H1 (cell line): ENCODE results near the gene BRD9. TPM values are rescaled to one million over a fixed set of nuclear protein-coding genes. Genes with fewer than 3 reads are reported as not detected.

Source experiments
- CTCF ChIA-PET: fragments of 300-600 bp; sonication (Branson Sonifier 250); formaldehyde crosslinking; loops from one replicate; lab custom pipeline; 2021; ENCODE audit not compliant: partially characterized antibody; lab: Charles Lee
- POLR2A ChIA-PET: fragments of 300-600 bp; sonication (Branson Sonifier 250); formaldehyde crosslinking; loops from one replicate; lab custom pipeline; 2021; ENCODE audit warnings: inconsistent platforms; ENCODE audit not compliant: partially characterized antibody; lab: Charles Lee
- DNase-seq, 2 experiments: peaks; one replicate each; pipeline versions ENCODE4 v3.0.0 to v3.0.0-alpha.2; 2010 to 2022; ENCODE audit warnings: low spot score in 2 of 2, low read depth in 1 of 2, mixed read lengths in 1 of 2
- FAIRE-seq: peaks from 2 replicates; lab custom pipeline; 2011; peaks lifted over from hg19 to GRCh38; lab: Jason Lieb, UNC
- H2AFZ ChIP-seq: 2 replicates; pipeline ENCODE4 v1.8.1; 2012; ENCODE audit warnings: low read length, inconsistent platforms
- H2AK5ac ChIP-seq: 2 replicates; pipeline ENCODE4 v1.6.1; 2013; ENCODE audit warnings: low read depth, low read length
- H2BK120ac ChIP-seq: replicated peaks from 2 replicates; pipeline ENCODE3; 2013; ENCODE audit warnings: low read depth, low read length, inconsistent platforms
- H2BK12ac ChIP-seq: 2 replicates; pipeline ENCODE4 v1.6.1; 2013; ENCODE audit warnings: low read depth, low read length
- H2BK15ac ChIP-seq: 2 replicates; pipeline ENCODE4 v1.6.1; 2013; ENCODE audit warnings: low read length
- H2BK20ac ChIP-seq: 2 replicates; pipeline ENCODE4 v1.6.1; 2013; ENCODE audit warnings: low read length
- H2BK5ac ChIP-seq: 2 replicates; pipeline ENCODE4 v1.6.1; 2013; ENCODE audit warnings: low read depth, low read length
- H3K14ac ChIP-seq: 2 replicates; pipeline ENCODE4 v1.6.1; 2013; ENCODE audit warnings: inconsistent platforms; ENCODE audit not compliant: insufficient read length
- H3K18ac ChIP-seq: 2 replicates; pipeline ENCODE4 v1.6.1; 2013; ENCODE audit warnings: low read length; ENCODE audit errors: extremely low read depth
- H3K23ac ChIP-seq: 2 replicates; pipeline ENCODE4 v1.6.1; 2013; ENCODE audit warnings: inconsistent platforms; ENCODE audit not compliant: insufficient read length
- H3K23me2 ChIP-seq: 2 replicates; pipeline ENCODE4 v1.6.1; 2013; ENCODE audit warnings: low read depth, low read length
- H3K27ac ChIP-seq: 2 replicates; pipeline ENCODE4 v1.6.1; 2011; ENCODE audit warnings: low read depth, low read length, inconsistent platforms
- H3K27me3 ChIP-seq, 4 experiments: replicated peaks in 1 of 4; 1 replicate in 1 of 4; 2 replicates in 3 of 4; pipeline versions ENCODE4 v1.6.1 to v1.8.1; 2011 to 2013; ENCODE audit warnings: low read length in 3 of 4, mild to moderate bottlenecking in 3 of 4, inconsistent platforms in 2 of 4, mixed read lengths in 2 of 4, moderate library complexity in 1 of 4; ENCODE audit not compliant: control insufficient read depth in 3 of 4, insufficient read depth in 3 of 4; ENCODE audit errors: extremely low read depth in 1 of 4
- H3K36me3 ChIP-seq, 4 experiments: 2 replicates each; pipeline versions ENCODE4 v1.6.1 to v1.8.1; 2011 to 2013; ENCODE audit warnings: mild to moderate bottlenecking in 4 of 4, low read length in 3 of 4, moderate library complexity in 2 of 4, control low read depth in 1 of 4, inconsistent platforms in 1 of 4; ENCODE audit not compliant: insufficient read depth in 4 of 4, control insufficient read depth in 2 of 4
- H3K4ac ChIP-seq: replicated peaks from 2 replicates; pipeline ENCODE3; 2013; ENCODE audit warnings: low read length, low read depth, mixed read lengths, inconsistent platforms; ENCODE audit not compliant: insufficient read length
- H3K4me1 ChIP-seq, 4 experiments: replicated peaks in 1 of 4; 1 replicate in 1 of 4; 2 replicates in 3 of 4; pipeline versions ENCODE4 v1.6.1 to v1.8.1; 2011 to 2013; ENCODE audit warnings: low read length in 3 of 4, inconsistent platforms in 2 of 4, mixed read lengths in 1 of 4; ENCODE audit not compliant: insufficient read depth in 4 of 4, control insufficient read depth in 3 of 4
- H3K4me2 ChIP-seq, 2 experiments: 2 replicates each; pipeline versions ENCODE4 v1.6.1 to v1.8.1; 2011 to 2013; ENCODE audit warnings: low read depth in 2 of 2, low read length in 2 of 2, control low read depth in 1 of 2, inconsistent platforms in 1 of 2, mild to moderate bottlenecking in 1 of 2; ENCODE audit not compliant: insufficient read depth in 1 of 2
- H3K4me3 ChIP-seq, 4 experiments: fragments of 200-600, 300-600 bp in 1 of 4; sonication (generic), shearing (Covaris generic), sonication (Bioruptor Twin) in 1 of 4; 2 replicates each; pipeline versions ENCODE4 v1.5.1 to v1.8.1; 2011 to 2016; ENCODE audit warnings: low read length in 4 of 4, low read depth in 3 of 4, control low read depth in 2 of 4, inconsistent platforms in 2 of 4, mild to moderate bottlenecking in 2 of 4, mixed read lengths in 1 of 4, moderate library complexity in 1 of 4; ENCODE audit not compliant: insufficient read depth in 2 of 4; ENCODE audit errors: extremely low read depth in 1 of 4
- H3K56ac ChIP-seq: replicated peaks from 2 replicates; pipeline ENCODE3; 2013; ENCODE audit warnings: low read depth, mild to moderate bottlenecking, mixed read lengths, low read length, inconsistent platforms; ENCODE audit not compliant: insufficient read length
- H3K79me1 ChIP-seq: 2 replicates; pipeline ENCODE4 v1.6.1; 2013; ENCODE audit warnings: low read depth, low read length, control low read depth
- H3K79me2 ChIP-seq, 2 experiments: 2 replicates each; pipeline versions ENCODE4 v1.6.1 to v1.8.1; 2012 to 2013; ENCODE audit warnings: low read length in 2 of 2, mild to moderate bottlenecking in 2 of 2, inconsistent platforms in 1 of 2; ENCODE audit not compliant: insufficient read depth in 2 of 2, control insufficient read depth in 1 of 2
- H3K9ac ChIP-seq, 4 experiments: replicated peaks in 1 of 4; 1 replicate in 1 of 4; 2 replicates in 3 of 4; pipeline versions ENCODE4 v1.6.1 to v1.8.1; 2011 to 2013; ENCODE audit warnings: low read depth in 3 of 4, low read length in 3 of 4, control low read depth in 2 of 4, mild to moderate bottlenecking in 2 of 4, moderate library complexity in 2 of 4, inconsistent platforms in 1 of 4; ENCODE audit errors: extremely low read depth in 1 of 4
- H3K9me3 ChIP-seq, 2 experiments: 2 replicates each; pipeline versions ENCODE4 v1.6.1 to v1.8.1; 2012 to 2013; ENCODE audit warnings: mild to moderate bottlenecking in 2 of 2, moderate library complexity in 2 of 2, control low read depth in 1 of 2, inconsistent platforms in 1 of 2, low read depth in 1 of 2, low read length in 1 of 2, mixed read lengths in 1 of 2; ENCODE audit not compliant: insufficient read depth in 2 of 2
- H4K20me1 ChIP-seq, 2 experiments: replicated peaks in 1 of 2; 2 replicates each; pipeline versions ENCODE3 to v1.8.1; 2011 to 2013; ENCODE audit warnings: inconsistent platforms in 2 of 2, low read length in 2 of 2, mild to moderate bottlenecking in 1 of 2; ENCODE audit not compliant: insufficient read depth in 2 of 2, control insufficient read depth in 1 of 2
- H4K5ac ChIP-seq: 2 replicates; pipeline ENCODE4 v1.6.1; 2013; ENCODE audit warnings: low read length, low read depth, mixed read lengths, inconsistent platforms; ENCODE audit not compliant: insufficient read length
- H4K8ac ChIP-seq: 2 replicates; pipeline ENCODE4 v1.8.0; 2013; ENCODE audit warnings: mild to moderate bottlenecking, moderate library complexity, low read length, inconsistent platforms; ENCODE audit not compliant: insufficient read depth; ENCODE audit errors: extremely low read depth
- H4K91ac ChIP-seq: replicated peaks from 2 replicates; pipeline ENCODE3; 2013; ENCODE audit warnings: low read length, mixed read lengths, inconsistent platforms; ENCODE audit not compliant: insufficient read length
- CBX8 ChIP-seq: fragments of 300-800, 300-1000 bp; sonication (generic); IDR thresholded peaks from 2 replicates; pipeline ENCODE4 v1.7.1; 2016; ENCODE audit warnings: low read depth, low read length, borderline replicate concordance
- CHD2 ChIP-seq: IDR thresholded peaks from 2 replicates; pipeline ENCODE4 v1.6.1; 2012; ENCODE audit warnings: low read length, improper control_type of control experiment
- EP300 ChIP-seq, 2 experiments: IDR thresholded peaks; 1 replicate in 1 of 2; 2 replicates in 1 of 2; pipeline ENCODE4 v1.6.1; 2011 to 2012; ENCODE audit warnings: low read depth in 2 of 2, low read length in 2 of 2, mild to moderate bottlenecking in 2 of 2, borderline replicate concordance in 1 of 2, inconsistent platforms in 1 of 2, moderate library complexity in 1 of 2
- JUN ChIP-seq: IDR thresholded peaks from 2 replicates; pipeline ENCODE4 v1.6.1; 2011; ENCODE audit warnings: low read depth, mild to moderate bottlenecking, improper control_type of control experiment, low read length
- JUND ChIP-seq: IDR thresholded peaks from 2 replicates; pipeline ENCODE4 v1.6.1; 2011; ENCODE audit warnings: mild to moderate bottlenecking, improper control_type of control experiment, low read length
- RAD21 ChIP-seq, 2 experiments: IDR thresholded peaks in 1 of 2; conservative IDR thresholded peaks in 1 of 2; 2 replicates each; pipeline ENCODE4 v1.6.1; 2011; ENCODE audit warnings: low read depth in 2 of 2, low read length in 2 of 2, improper control_type of control experiment in 1 of 2, inconsistent platforms in 1 of 2, mild to moderate bottlenecking in 1 of 2, moderate library complexity in 1 of 2
- WGBS, 2 experiments: shearing (Covaris generic) in 1 of 2; methylation state at CpG; one replicate each; pipeline versions ENCODE4 v1.1.6 to v1.1.7; 2013 to 2015; ENCODE audit warnings: low lambda C conversion rate in 2 of 2, mixed read lengths in 2 of 2, inconsistent platforms in 1 of 2, low coverage in 1 of 2, missing lambda C conversion rate in 1 of 2; ENCODE audit not compliant: insufficient replicate concordance in 2 of 2, insufficient coverage in 1 of 2, insufficient read length in 1 of 2; ENCODE audit errors: extremely low coverage in 1 of 2, missing lambda C conversion rate in 1 of 2; 5-methylcytosine and 5-hydroxymethylcytosine counted together
- polyA plus RNA-seq, 7 experiments: library from polyadenylated mRNA; depleted of rRNA in 3 of 7; stranded (reverse) in 5 of 7; unstranded in 2 of 7; fragments of >200 nt in 5 of 7; fragments of 200-250 nt in 2 of 7; gene quantifications; 1 replicate in 5 of 7; 2 replicates in 1 of 7; 4 replicates in 1 of 7; pipeline versions ENCODE4 v1.2.1 to v1.2.3, GENCODE V29; 2011 to 2013; ENCODE audit warnings: missing spikeins in 2 of 7, mixed read lengths in 2 of 7
- total RNA-seq: library from RNA; stranded (reverse); fragmentation: NEBNext Ultra II Directional; extraction: Animal tissue kit (Norgen Biotek cat#: 25700); gene quantifications from 2 replicates; pipeline ENCODE4 v1.2.1, GENCODE V29; 2021

The BRD9 gene
- total and polyA plus RNA-seq, 2 of the 8 experiments (the other 6 are each of a cell fraction or from before 2014, with no cell fraction given) = 9.3 to 49.4 TPM

DNA sequence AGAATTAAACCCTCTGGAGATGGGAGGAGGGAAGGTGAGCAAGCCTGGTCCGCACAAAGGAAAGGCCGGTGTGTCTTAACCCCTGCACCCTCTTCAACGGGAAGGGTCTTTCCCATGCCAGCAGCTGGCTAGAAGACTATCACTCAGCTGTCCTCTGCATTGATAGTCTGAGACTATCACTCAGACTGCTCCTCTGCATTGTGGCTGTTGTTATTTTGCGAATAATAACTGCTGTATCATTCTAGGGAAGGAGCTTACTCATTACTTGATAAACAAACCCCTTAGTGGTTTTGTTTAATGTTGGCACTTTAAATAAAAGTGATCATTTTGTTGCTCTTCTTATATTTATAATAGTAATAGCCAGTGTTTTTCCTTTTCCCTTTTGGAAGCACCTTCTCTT, 8.2 kb upstream of the BRD9 start:
- H3K4me3 ChIP-seq = no peak overlapping the region
- peaks cover 0 to 9% of the 10 kb centered on the region in 2 experiments; a peak in 2 of 4 replicates for H3K79me2 ChIP-seq
- H3K56ac ChIP-seq = no peak overlapping the region
- no peak overlapping the region for H2BK5ac ChIP-seq
- no peaks in the 10 kb centered on the region for H3K23me2 ChIP-seq
- FAIRE-seq (no peak), DNase-seq (no peak)
- H2BK20ac ChIP-seq = no peak overlapping the region
- H4K20me1 ChIP-seq = peaks cover 4 to 6% of the 10 kb centered on the region in 2 experiments
- no peak overlapping the region for H3K18ac ChIP-seq
- H3K27me3 ChIP-seq = no peaks in the 10 kb centered on the region
- CTCF ChIA-PET = interaction anchor here (1.1 to 3.3 kb wide), 6 partner anchors 9 to 464 kb away, joined by 3 to 38 read pairs (median 4); partner anchors contain the start of genes BRD9 and TRIP13
- no peak for TF ChIP-seq CBX8
- no peak for TF ChIP-seq EP300 (IDR thresholded peaks at IDR 0.05; ENCODE audit: borderline replicate concordance in 1 of 2, low read depth in 2 of 2, low read length in 2 of 2)
- no peak for TF ChIP-seq CHD2
- TF ChIP-seq JUN = no peak
- TF ChIP-seq RAD21 (IDR thresholded peaks at IDR 0.05 in 1 of 2, conservative IDR thresholded peaks at IDR 0.05 in 1 of 2; ENCODE audit: low read depth in 2 of 2, low read length in 2 of 2) = no peak
- no peak for TF ChIP-seq JUND
- no peak overlapping the region for H2AK5ac ChIP-seq
- H2BK15ac ChIP-seq = no peak overlapping the region
- H3K4ac ChIP-seq = no peak overlapping the region
- no peaks in the 10 kb centered on the region for H3K9me3 ChIP-seq
- H3K4me2 ChIP-seq = no peak overlapping the region
- H3K36me3 ChIP-seq = peaks cover 20 to 49% (median 39%) of the 10 kb centered on the region in 4 experiments
- peaks cover 3% of the 10 kb centered on the region for H3K79me1 ChIP-seq
- H4K91ac ChIP-seq = no peak overlapping the region
- H3K14ac ChIP-seq = no peak overlapping the region
- 91% methylated on average over 4 of the region's 4 CpGs; no CpG with 5 or more reads in 1 of the 2 experiments for WGBS, 2 experiments
- H3K23ac ChIP-seq = no peak overlapping the region
- no peak overlapping the region for H2BK120ac ChIP-seq
- no peak overlapping the region for H2AFZ ChIP-seq
- H2BK12ac ChIP-seq = no peak overlapping the region
- H3K27ac ChIP-seq = no peak overlapping the region
- H3K9ac ChIP-seq = no peak overlapping the region
- no peak overlapping the region for H4K5ac ChIP-seq
- POLR2A ChIA-PET = interaction anchor here (0.9 to 4.4 kb wide), 5 partner anchors 8 to 39 kb away, joined by 3 to 25 read pairs (median 4); partner anchors contain the start of genes BRD9 and TRIP13
- H3K4me1 ChIP-seq = no peaks in the 10 kb centered on the region
- H4K8ac ChIP-seq = no peak overlapping the region
